ENCODE results near the gene DAPK2. TPM values are rescaled to one million over a fixed set of nuclear protein-coding genes. Genes with fewer than 3 reads are reported as not detected.

Gene DAPK2
- total and polyA plus RNA-seq, 2 of the 13 experiments (the other 11 are each of a cell fraction or from before 2014, with no cell fraction given): 0.33 to 0.63 TPM

DNA sequence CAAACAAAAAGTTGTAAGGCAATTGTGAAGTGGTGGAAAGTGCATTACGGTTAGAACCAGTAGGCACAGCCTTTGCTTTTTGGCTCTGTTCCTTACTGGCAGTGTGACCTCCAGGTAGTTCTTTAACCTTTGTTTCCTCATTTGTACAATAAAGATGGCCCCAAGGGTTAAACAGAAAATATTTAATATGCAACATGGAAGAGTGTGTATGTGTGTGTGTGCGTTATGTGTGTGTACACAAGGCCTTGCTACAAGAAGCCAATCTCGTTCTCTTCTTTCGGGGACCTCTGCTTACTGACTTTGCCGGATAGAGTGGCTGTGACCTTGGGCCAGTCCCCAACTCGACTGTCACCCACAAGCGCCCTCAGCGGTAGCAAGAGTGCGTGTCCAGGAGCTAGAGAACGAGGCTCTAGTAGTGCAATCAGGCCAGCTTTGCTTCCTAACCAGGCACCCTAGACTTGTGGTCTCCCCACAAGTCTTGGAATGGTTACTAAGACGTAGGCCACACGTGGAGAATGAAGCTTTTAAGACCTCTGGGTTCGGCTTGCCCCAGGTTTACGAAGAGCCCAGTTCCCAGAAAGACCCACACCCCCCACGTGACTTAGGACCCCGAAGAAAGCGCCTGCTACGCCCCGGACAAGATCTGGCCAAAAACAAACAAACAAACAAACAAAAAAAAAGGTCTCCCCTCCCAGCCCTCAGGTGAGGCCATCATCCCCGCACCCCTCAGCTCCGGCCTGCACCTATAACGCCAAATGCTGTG lies 46.8 kb upstream of the DAPK2 start (continued):
- TF ChIP-seq, protein P1, sequence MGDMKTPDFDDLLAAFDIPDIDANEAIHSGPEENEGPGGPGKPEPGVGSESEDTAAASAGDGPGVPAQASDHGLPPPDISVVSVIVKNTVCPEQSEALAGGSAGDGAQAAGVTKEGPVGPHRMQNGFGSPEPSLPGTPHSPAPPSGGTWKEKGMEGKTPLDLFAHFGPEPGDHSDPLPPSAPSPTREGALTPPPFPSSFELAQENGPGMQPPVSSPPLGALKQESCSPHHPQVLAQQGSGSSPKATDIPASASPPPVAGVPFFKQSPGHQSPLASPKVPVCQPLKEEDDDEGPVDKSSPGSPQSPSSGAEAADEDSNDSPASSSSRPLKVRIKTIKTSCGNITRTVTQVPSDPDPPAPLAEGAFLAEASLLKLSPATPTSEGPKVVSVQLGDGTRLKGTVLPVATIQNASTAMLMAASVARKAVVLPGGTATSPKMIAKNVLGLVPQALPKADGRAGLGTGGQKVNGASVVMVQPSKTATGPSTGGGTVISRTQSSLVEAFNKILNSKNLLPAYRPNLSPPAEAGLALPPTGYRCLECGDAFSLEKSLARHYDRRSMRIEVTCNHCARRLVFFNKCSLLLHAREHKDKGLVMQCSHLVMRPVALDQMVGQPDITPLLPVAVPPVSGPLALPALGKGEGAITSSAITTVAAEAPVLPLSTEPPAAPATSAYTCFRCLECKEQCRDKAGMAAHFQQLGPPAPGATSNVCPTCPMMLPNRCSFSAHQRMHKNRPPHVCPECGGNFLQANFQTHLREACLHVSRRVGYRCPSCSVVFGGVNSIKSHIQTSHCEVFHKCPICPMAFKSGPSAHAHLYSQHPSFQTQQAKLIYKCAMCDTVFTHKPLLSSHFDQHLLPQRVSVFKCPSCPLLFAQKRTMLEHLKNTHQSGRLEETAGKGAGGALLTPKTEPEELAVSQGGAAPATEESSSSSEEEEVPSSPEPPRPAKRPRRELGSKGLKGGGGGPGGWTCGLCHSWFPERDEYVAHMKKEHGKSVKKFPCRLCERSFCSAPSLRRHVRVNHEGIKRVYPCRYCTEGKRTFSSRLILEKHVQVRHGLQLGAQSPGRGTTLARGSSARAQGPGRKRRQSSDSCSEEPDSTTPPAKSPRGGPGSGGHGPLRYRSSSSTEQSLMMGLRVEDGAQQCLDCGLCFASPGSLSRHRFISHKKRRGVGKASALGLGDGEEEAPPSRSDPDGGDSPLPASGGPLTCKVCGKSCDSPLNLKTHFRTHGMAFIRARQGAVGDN (CRISPR knock-in tag; IDR thresholded peaks at IDR 0.05): no peak; the same call in 1 of the 2 replicates
- TF ChIP-seq ZNF816 (CRISPR knock-in tag; IDR thresholded peaks at IDR 0.05; ENCODE audit: borderline replicate concordance) (no peak), ZNF605 (CRISPR knock-in tag; IDR thresholded peaks at IDR 0.05) (0 out of 2 replicates have a peak, but pooled peaks have one; percentile 5), FOXO1 (CRISPR knock-in tag; IDR thresholded peaks at IDR 0.05) (no peak), PLRG1 (conservative IDR thresholded peaks at IDR 0.05) (no peak), MBD4 (IDR thresholded peaks at IDR 0.05; ENCODE audit: borderline replicate concordance, low read length) (no peak), ELF4 (CRISPR knock-in tag; IDR thresholded peaks at IDR 0.05; ENCODE audit: borderline replicate concordance) (no peak), XRCC5 (optimal IDR thresholded peaks at IDR 0.05; ENCODE audit: low read length) (peak; percentile 3), RCOR2 (CRISPR knock-in tag; IDR thresholded peaks at IDR 0.05) (no peak), YEATS2 (CRISPR knock-in tag; IDR thresholded peaks at IDR 0.05; ENCODE audit: borderline replicate concordance) (no peak), ZNF672 (CRISPR knock-in tag; IDR thresholded peaks at IDR 0.05) (no peak), SP2 (CRISPR knock-in tag; IDR thresholded peaks at IDR 0.05) (no peak), IRF2 (CRISPR knock-in tag; IDR thresholded peaks at IDR 0.05) (no peak), GPN1 (CRISPR knock-in tag; IDR thresholded peaks at IDR 0.05; ENCODE audit: borderline replicate concordance) (no peak), ZNF34 (CRISPR knock-in tag; IDR thresholded peaks at IDR 0.05; ENCODE audit: borderline replicate concordance) (no peak)
- TF ChIP-seq, protein P2, sequence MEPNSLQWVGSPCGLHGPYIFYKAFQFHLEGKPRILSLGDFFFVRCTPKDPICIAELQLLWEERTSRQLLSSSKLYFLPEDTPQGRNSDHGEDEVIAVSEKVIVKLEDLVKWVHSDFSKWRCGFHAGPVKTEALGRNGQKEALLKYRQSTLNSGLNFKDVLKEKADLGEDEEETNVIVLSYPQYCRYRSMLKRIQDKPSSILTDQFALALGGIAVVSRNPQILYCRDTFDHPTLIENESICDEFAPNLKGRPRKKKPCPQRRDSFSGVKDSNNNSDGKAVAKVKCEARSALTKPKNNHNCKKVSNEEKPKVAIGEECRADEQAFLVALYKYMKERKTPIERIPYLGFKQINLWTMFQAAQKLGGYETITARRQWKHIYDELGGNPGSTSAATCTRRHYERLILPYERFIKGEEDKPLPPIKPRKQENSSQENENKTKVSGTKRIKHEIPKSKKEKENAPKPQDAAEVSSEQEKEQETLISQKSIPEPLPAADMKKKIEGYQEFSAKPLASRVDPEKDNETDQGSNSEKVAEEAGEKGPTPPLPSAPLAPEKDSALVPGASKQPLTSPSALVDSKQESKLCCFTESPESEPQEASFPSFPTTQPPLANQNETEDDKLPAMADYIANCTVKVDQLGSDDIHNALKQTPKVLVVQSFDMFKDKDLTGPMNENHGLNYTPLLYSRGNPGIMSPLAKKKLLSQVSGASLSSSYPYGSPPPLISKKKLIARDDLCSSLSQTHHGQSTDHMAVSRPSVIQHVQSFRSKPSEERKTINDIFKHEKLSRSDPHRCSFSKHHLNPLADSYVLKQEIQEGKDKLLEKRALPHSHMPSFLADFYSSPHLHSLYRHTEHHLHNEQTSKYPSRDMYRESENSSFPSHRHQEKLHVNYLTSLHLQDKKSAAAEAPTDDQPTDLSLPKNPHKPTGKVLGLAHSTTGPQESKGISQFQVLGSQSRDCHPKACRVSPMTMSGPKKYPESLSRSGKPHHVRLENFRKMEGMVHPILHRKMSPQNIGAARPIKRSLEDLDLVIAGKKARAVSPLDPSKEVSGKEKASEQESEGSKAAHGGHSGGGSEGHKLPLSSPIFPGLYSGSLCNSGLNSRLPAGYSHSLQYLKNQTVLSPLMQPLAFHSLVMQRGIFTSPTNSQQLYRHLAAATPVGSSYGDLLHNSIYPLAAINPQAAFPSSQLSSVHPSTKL (CRISPR knock-in tag; IDR thresholded peaks at IDR 0.05): 0 out of 2 replicates have a peak, but pooled peaks have one; percentile 15
- TF ChIP-seq, protein P3, sequence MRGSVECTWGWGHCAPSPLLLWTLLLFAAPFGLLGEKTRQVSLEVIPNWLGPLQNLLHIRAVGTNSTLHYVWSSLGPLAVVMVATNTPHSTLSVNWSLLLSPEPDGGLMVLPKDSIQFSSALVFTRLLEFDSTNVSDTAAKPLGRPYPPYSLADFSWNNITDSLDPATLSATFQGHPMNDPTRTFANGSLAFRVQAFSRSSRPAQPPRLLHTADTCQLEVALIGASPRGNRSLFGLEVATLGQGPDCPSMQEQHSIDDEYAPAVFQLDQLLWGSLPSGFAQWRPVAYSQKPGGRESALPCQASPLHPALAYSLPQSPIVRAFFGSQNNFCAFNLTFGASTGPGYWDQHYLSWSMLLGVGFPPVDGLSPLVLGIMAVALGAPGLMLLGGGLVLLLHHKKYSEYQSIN (CRISPR knock-in tag; IDR thresholded peaks at IDR 0.05; ENCODE audit: borderline replicate concordance): no peak
- TF ChIP-seq, protein P4, sequence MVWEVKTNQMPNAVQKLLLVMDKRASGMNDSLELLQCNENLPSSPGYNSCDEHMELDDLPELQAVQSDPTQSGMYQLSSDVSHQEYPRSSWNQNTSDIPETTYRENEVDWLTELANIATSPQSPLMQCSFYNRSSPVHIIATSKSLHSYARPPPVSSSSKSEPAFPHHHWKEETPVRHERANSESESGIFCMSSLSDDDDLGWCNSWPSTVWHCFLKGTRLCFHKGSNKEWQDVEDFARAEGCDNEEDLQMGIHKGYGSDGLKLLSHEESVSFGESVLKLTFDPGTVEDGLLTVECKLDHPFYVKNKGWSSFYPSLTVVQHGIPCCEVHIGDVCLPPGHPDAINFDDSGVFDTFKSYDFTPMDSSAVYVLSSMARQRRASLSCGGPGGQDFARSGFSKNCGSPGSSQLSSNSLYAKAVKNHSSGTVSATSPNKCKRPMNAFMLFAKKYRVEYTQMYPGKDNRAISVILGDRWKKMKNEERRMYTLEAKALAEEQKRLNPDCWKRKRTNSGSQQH (CRISPR knock-in tag; IDR thresholded peaks at IDR 0.05; ENCODE audit: low read depth): 0 out of 2 replicates have a peak, but pooled peaks have one; percentile 16
- TF ChIP-seq, protein P5, sequence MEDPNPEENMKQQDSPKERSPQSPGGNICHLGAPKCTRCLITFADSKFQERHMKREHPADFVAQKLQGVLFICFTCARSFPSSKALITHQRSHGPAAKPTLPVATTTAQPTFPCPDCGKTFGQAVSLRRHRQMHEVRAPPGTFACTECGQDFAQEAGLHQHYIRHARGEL (CRISPR knock-in tag; IDR thresholded peaks at IDR 0.05): no peak

Data from HepG2 (cell line).